ENCODE results near the gene POLE3. TPM values are rescaled to one million over a fixed set of nuclear protein-coding genes. Genes with fewer than 3 reads are reported as not detected.
A peak's percentile ranks its signal among the peaks of the same experiment; 100 is the strongest.
"Not testable (repeated sequence)": the region's sequence is repeated elsewhere in the genome, so short reads cannot be mapped to it uniquely, and the experiment has no call there.

The POLE3 gene
- total RNA-seq, 1 donor from 2014 or later: 34.8 TPM

- DNase-seq (ENCODE audit: low spot score): no peak
These were observed 6.8 kb downstream of the POLE3 start for GRCh38 chr9:113403646-113404045.

GRCh38 chr9:113401027-113401792 is 9.3 kb downstream of the POLE3 start, which contains the start of gene ALAD:
ALAD (minus strand) TSS chr9:113401284; CDS start chr9:113393559, 7,725 bp downstream.
- peak; percentile 99 for DNase-seq (ENCODE audit: low spot score)

GRCh38 chr9:113399646-113400200 is 10.8 kb downstream of the POLE3 start:
- no peak for DNase-seq (ENCODE audit: low spot score)

- no peak for DNase-seq (ENCODE audit: low spot score)
These were observed 11.7 kb downstream of the POLE3 start for GRCh38 chr9:113398796-113399195.

- no peak for DNase-seq (ENCODE audit: low spot score)
These were observed 13.3 kb downstream of the POLE3 start for GRCh38 chr9:113397203-113397631.

GRCh38 chr9:113395000-113395861 is 15.2 kb downstream of the POLE3 start:
- DNase-seq (ENCODE audit: low spot score): no peak

GRCh38 chr9:113393281-113393680 is 17.2 kb downstream of the POLE3 start:
- DNase-seq (ENCODE audit: low spot score): no peak

GRCh38 chr9:113391917-113392316 is 18.6 kb downstream of the POLE3 start:
- no peak for DNase-seq (ENCODE audit: low spot score)

GRCh38 chr9:113390192-113390960 is 20.1 kb downstream of the POLE3 start:
- DNase-seq (ENCODE audit: low spot score): no peak

- no peak for DNase-seq (ENCODE audit: low spot score)
These were observed 21.0 kb downstream of the POLE3 start for GRCh38 chr9:113389451-113389850.

GRCh38 chr9:113388833-113389232 is 21.6 kb downstream of the POLE3 start:
- no peak for DNase-seq (ENCODE audit: low spot score)

GRCh38 chr9:113387560-113388230 is 22.8 kb downstream of the POLE3 start:
- no peak for DNase-seq (ENCODE audit: low spot score)

- no peak for DNase-seq (ENCODE audit: low spot score)
These were observed 23.7 kb downstream of the POLE3 start for GRCh38 chr9:113386571-113387393.

GRCh38 chr9:113381909-113382411 is 28.5 kb downstream of the POLE3 start:
- peak; percentile 78 for DNase-seq (ENCODE audit: low spot score)

GRCh38 chr9:113381441-113381840 is 29.0 kb downstream of the POLE3 start:
- not testable (repeated sequence) for DNase-seq (ENCODE audit: low spot score)

GRCh38 chr9:113380869-113381378 is 29.6 kb downstream of the POLE3 start:
- no peak for DNase-seq (ENCODE audit: low spot score)

GRCh38 chr9:113379829-113380210 is 30.7 kb downstream of the POLE3 start:
- not testable (repeated sequence) for DNase-seq (ENCODE audit: low spot score)

- DNase-seq (ENCODE audit: low spot score): not testable (repeated sequence)
These were observed 31.2 kb downstream of the POLE3 start for GRCh38 chr9:113379094-113379828.

All from ureter (tissue), 1 donor.